GM18951 (cell line): ENCODE measurements around the gene TMEM132D.

Experiments
- POLR2A ChIP-seq: IDR thresholded peaks from 4 replicates; pipeline ENCODE4 v1.6.1; 2011; ENCODE audit warnings: mild to moderate bottlenecking; ENCODE audit not compliant: insufficient read length, insufficient read depth; ENCODE audit errors: extremely low read depth
- in situ Hi-C: fragments of 300-500 bp; cut with MboI; formaldehyde crosslinking; loops from one replicate; pipeline ENCODE4 v1.12.0; 2022; ENCODE audit warnings: low sequenced_read_pairs, mixed read lengths, inconsistent platforms; ENCODE audit not compliant: unreplicated experiment

TMEM132D gene

GRCh38 chr12:129083121-129083840, 820.5 kb downstream of the TMEM132D start:
- no peak for TF ChIP-seq POLR2A
- in situ Hi-C loops, result no loop called here

GRCh38 chr12:129082441-129082840, 821.4 kb downstream of the TMEM132D start:
- no peak for TF ChIP-seq POLR2A
- in situ Hi-C loops, result no loop called here

- TF ChIP-seq POLR2A, result no peak
- in situ Hi-C loops, result no loop called here
These were observed 822.0 kb downstream of the TMEM132D start for GRCh38 chr12:129081755-129082250.

GRCh38 chr12:129080821-129081220, 823.0 kb downstream of the TMEM132D start:
- TF ChIP-seq POLR2A, result no peak
- in situ Hi-C loops, result no loop called here

GRCh38 chr12:129080391-129080790, 823.4 kb downstream of the TMEM132D start:
- in situ Hi-C loops, result no loop called here
- no peak for TF ChIP-seq POLR2A

- in situ Hi-C loops, result no loop called here
- TF ChIP-seq POLR2A, result no peak
These were observed 824.1 kb downstream of the TMEM132D start for GRCh38 chr12:129079719-129080118.

- in situ Hi-C loops, result no loop called here
- no peak for TF ChIP-seq POLR2A
These were observed 827.1 kb downstream of the TMEM132D start for GRCh38 chr12:129076441-129077320.

- TF ChIP-seq POLR2A, result no peak
- in situ Hi-C loops, result no loop called here
These were observed 828.2 kb downstream of the TMEM132D start for GRCh38 chr12:129075460-129076208.

- TF ChIP-seq POLR2A, result no peak
- in situ Hi-C loops, result no loop called here
These were observed 829.4 kb downstream of the TMEM132D start for GRCh38 chr12:129074379-129074778.

- no peak for TF ChIP-seq POLR2A
- in situ Hi-C loops, result no loop called here
These were observed 830.5 kb downstream of the TMEM132D start for GRCh38 chr12:129073157-129073915.

- in situ Hi-C loops, result no loop called here
- no peak for TF ChIP-seq POLR2A
These were observed 832.5 kb downstream of the TMEM132D start for GRCh38 chr12:129071362-129071761.

- in situ Hi-C loops, result no loop called here
- TF ChIP-seq POLR2A, result no peak
These were observed 833.9 kb downstream of the TMEM132D start for GRCh38 chr12:129069886-129070285.
